Measurements from ENCODE around the gene ICAM3. TPM values are rescaled to one million over a fixed set of nuclear protein-coding genes. Genes with fewer than 3 reads are reported as not detected.

The ICAM3 gene
- total RNA-seq, 1 experiment from 2014 or later = 28.3 TPM

- no CpG with 5 or more reads among the region's 10 CpGs for WGBS (ENCODE audit: extremely low coverage, insufficient read length, low lambda C conversion rate)
- no peak overlapping the region for H3K27ac ChIP-seq (ENCODE audit: insufficient read length, low read depth, low read length)
- H3T11ph ChIP-seq (ENCODE audit: low read length) = no peak overlapping the region
- no peak overlapping the region for H4K5ac ChIP-seq (ENCODE audit: insufficient read length, low read depth, low read length)
- no peak overlapping the region for H2AFZ ChIP-seq (ENCODE audit: low read length)
- H3K79me2 ChIP-seq (ENCODE audit: insufficient read depth, low read length) = no peaks in the 10 kb centered on the region
- H2BK120ac ChIP-seq (ENCODE audit: low read depth, low read length, poor library complexity, severe bottlenecking) = no peak overlapping the region
- H3K18ac ChIP-seq (ENCODE audit: insufficient read length, low read depth, low read length) = no peak overlapping the region
- H3K9me3 ChIP-seq (ENCODE audit: control insufficient read depth, low read depth, low read length) = no peaks in the 10 kb centered on the region
- no peak overlapping the region for H2BK15ac ChIP-seq (ENCODE audit: low read depth, low read length)
- H4K91ac ChIP-seq (ENCODE audit: insufficient read length, low read depth, low read length) = no peak overlapping the region
- H2BK12ac ChIP-seq (ENCODE audit: insufficient read length, low read depth, low read length) = no peak overlapping the region
- no peak overlapping the region for H3K4me3 Mint-ChIP-seq
- H3K36me3 Mint-ChIP-seq (ENCODE audit: insufficient read depth in 1 of 3, low read depth in 3 of 3) = peaks cover 0 to 1% (median 0%) of the 10 kb centered on the region in 3 experiments; a peak in 1 of 7 replicates
- no peak overlapping the region for H3K27ac Mint-ChIP-seq
- H4K20me1 ChIP-seq (ENCODE audit: control insufficient read depth, insufficient read depth, insufficient read length) = no peaks in the 10 kb centered on the region
- no peak overlapping the region for H2AK5ac ChIP-seq (ENCODE audit: insufficient read length, low read length)
- DNase-seq = no peak
- no peak overlapping the region for H3K4me2 ChIP-seq (ENCODE audit: insufficient read depth, insufficient read length, low read length)
- no peaks in the 10 kb centered on the region for H3K27me3 Mint-ChIP-seq (ENCODE audit: low read depth)
- H3K4me1 ChIP-seq (ENCODE audit: insufficient read depth, low read length) = no peaks in the 10 kb centered on the region; the same call in 1 of the 2 replicates
- no peak overlapping the region for H2BK20ac ChIP-seq (ENCODE audit: low read depth, low read length, poor library complexity, severe bottlenecking)
- no peaks in the 10 kb centered on the region for H3K79me1 ChIP-seq (ENCODE audit: insufficient read depth, low read depth, low read length, poor library complexity, severe bottlenecking)
- no peak overlapping the region for H3K23ac ChIP-seq (ENCODE audit: insufficient read length, low read depth, low read length)
- H3K4ac ChIP-seq (ENCODE audit: low read depth, low read length) = no peak overlapping the region
- H3K4me1 Mint-ChIP-seq = peaks cover 1 to 5% of the 10 kb centered on the region in 2 experiments
- no peaks in the 10 kb centered on the region for H3K27me3 ChIP-seq (ENCODE audit: insufficient read depth, low read length)
- H2BK5ac ChIP-seq (ENCODE audit: insufficient read length, low read length) = no peak overlapping the region
- H4K8ac ChIP-seq (replicated peaks; ENCODE audit: insufficient read length, low read depth, low read length) = no peak overlapping the region
- H3K14ac ChIP-seq (ENCODE audit: insufficient read depth, low read length) = no peak overlapping the region
- no peak overlapping the region for H3K9ac ChIP-seq (ENCODE audit: extremely low read depth, insufficient read length, low read length)
- H3K9me3 Mint-ChIP-seq = no peaks in the 10 kb centered on the region
- TF ChIP-seq, protein P1, sequence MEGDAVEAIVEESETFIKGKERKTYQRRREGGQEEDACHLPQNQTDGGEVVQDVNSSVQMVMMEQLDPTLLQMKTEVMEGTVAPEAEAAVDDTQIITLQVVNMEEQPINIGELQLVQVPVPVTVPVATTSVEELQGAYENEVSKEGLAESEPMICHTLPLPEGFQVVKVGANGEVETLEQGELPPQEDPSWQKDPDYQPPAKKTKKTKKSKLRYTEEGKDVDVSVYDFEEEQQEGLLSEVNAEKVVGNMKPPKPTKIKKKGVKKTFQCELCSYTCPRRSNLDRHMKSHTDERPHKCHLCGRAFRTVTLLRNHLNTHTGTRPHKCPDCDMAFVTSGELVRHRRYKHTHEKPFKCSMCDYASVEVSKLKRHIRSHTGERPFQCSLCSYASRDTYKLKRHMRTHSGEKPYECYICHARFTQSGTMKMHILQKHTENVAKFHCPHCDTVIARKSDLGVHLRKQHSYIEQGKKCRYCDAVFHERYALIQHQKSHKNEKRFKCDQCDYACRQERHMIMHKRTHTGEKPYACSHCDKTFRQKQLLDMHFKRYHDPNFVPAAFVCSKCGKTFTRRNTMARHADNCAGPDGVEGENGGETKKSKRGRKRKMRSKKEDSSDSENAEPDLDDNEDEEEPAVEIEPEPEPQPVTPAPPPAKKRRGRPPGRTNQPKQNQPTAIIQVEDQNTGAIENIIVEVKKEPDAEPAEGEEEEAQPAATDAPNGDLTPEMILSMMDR (conservative IDR thresholded peaks at IDR 0.05) = no peak
- no peaks in the 10 kb centered on the region for H3K23me2 ChIP-seq (ENCODE audit: insufficient read length, low read depth, low read length, poor library complexity, severe bottlenecking)
- no peak overlapping the region for H3K56ac ChIP-seq (ENCODE audit: insufficient read length, low read depth, low read length)
These were observed 5.4 kb upstream of the ICAM3 start for GRCh38 chr19:10344780-10345179.

All from H9 (cell line).